ENCODE data around the gene PCLO. TPM values are rescaled to one million over a fixed set of nuclear protein-coding genes. Genes with fewer than 3 reads are reported as not detected.

Gene PCLO
- total RNA-seq, 2 donors from 2014 or later: 3.2 to 4.2 TPM

GRCh38 chr7:82805527-82805960 is 357.1 kb downstream of the PCLO start:
- Histone ChIP-seq H3K9me3 (ENCODE audit: control insufficient read depth, low read length) (no peaks in the 10 kb centered on the region), H3K9ac (ENCODE audit: extremely low read depth, low read length, poor library complexity, severe bottlenecking) (no peak overlapping the region), H3K4me1 (ENCODE audit: control insufficient read depth, insufficient read depth, low read length) (no peaks in the 10 kb centered on the region), H3K4me3 (ENCODE audit: low read length) (no peak overlapping the region), H3K27me3 (ENCODE audit: control insufficient read depth, insufficient read depth, low read length, poor library complexity, severe bottlenecking) (no peaks in the 10 kb centered on the region), H3K36me3 (ENCODE audit: control insufficient read depth, insufficient read depth, low read length) (no peaks in the 10 kb centered on the region), H3K27ac (ENCODE audit: low read depth, low read length) (no peak overlapping the region)
- Mint-ChIP-seq H3K36me3 (ENCODE audit: low read depth) (no peaks in the 10 kb centered on the region), H3K4me1 (peaks cover 2% of the 10 kb centered on the region), H3K9me3 (no peaks in the 10 kb centered on the region), H3K27ac (no peak overlapping the region), H3K27me3 (ENCODE audit: insufficient read depth) (no peaks in the 10 kb centered on the region), H3K4me3 (no peak overlapping the region)
- no peak for DNase-seq
- whole genome bisulfite sequencing, 2 experiments (ENCODE audit: insufficient coverage in 1 of 2, insufficient read length in 1 of 2): 72% methylated on average over 5 of the region's 5 CpGs; no CpG with 5 or more reads in 1 of the 2 experiments
- TF ChIP-seq CTCF (conservative IDR thresholded peaks at IDR 0.05): no peak

DNA sequence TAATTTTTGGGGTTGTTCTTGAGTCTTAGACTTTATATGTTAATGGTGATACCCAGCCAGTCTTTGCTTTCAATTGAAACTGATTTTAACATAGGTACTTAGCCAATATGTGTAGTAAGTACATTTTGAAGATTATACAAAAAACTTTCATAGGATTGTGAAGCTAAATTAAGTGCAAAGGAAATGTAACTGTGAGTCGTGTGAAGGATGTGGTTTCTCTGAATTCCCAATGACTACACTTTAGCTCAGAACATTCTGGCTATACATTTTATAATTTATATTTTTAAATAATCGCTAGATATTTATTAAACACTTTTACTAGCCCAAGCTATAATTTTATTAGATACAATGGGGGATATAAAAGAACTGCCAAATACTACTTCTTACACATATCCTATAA is 359.3 kb downstream of the PCLO start:
- Mint-ChIP-seq H3K36me3 (ENCODE audit: low read depth) (no peaks in the 10 kb centered on the region), H3K4me3 (no peak overlapping the region), H3K4me1 (peaks cover 2% of the 10 kb centered on the region), H3K27ac (no peak overlapping the region), H3K27me3 (ENCODE audit: insufficient read depth) (no peaks in the 10 kb centered on the region), H3K9me3 (no peaks in the 10 kb centered on the region)
- Histone ChIP-seq H3K27ac (ENCODE audit: low read depth, low read length) (no peak overlapping the region), H3K9me3 (ENCODE audit: control insufficient read depth, low read length) (no peaks in the 10 kb centered on the region), H3K4me3 (ENCODE audit: low read length) (no peak overlapping the region), H3K36me3 (ENCODE audit: control insufficient read depth, insufficient read depth, low read length) (no peaks in the 10 kb centered on the region), H3K4me1 (ENCODE audit: control insufficient read depth, insufficient read depth, low read length) (no peaks in the 10 kb centered on the region), H3K27me3 (ENCODE audit: control insufficient read depth, insufficient read depth, low read length, poor library complexity, severe bottlenecking) (no peaks in the 10 kb centered on the region), H3K9ac (ENCODE audit: extremely low read depth, low read length, poor library complexity, severe bottlenecking) (no peak overlapping the region)
- DNase-seq: no peak
- TF ChIP-seq CTCF (conservative IDR thresholded peaks at IDR 0.05): no peak
- 100% methylated on average over 1 of the region's 2 CpGs; no CpG with 5 or more reads in 1 of the 2 experiments for WGBS, 2 experiments (ENCODE audit: insufficient coverage in 1 of 2, insufficient read length in 1 of 2)

GRCh38 chr7:82789883-82790609 is 372.6 kb downstream of the PCLO start:
- no peaks in the 10 kb centered on the region for H3K36me3 ChIP-seq (ENCODE audit: control insufficient read depth, insufficient read depth, low read length)
- H3K9me3 Mint-ChIP-seq: peaks cover 4% of the 10 kb centered on the region
- no peak for DNase-seq
- H3K27me3 ChIP-seq (ENCODE audit: control insufficient read depth, insufficient read depth, low read length, poor library complexity, severe bottlenecking): no peaks in the 10 kb centered on the region
- no peaks in the 10 kb centered on the region for H3K27me3 Mint-ChIP-seq (ENCODE audit: insufficient read depth)
- no peaks in the 10 kb centered on the region for H3K36me3 Mint-ChIP-seq (ENCODE audit: low read depth)
- H3K4me3 ChIP-seq (ENCODE audit: low read length): no peak overlapping the region
- peaks cover 12% of the 10 kb centered on the region for H3K4me1 Mint-ChIP-seq
- no peaks in the 10 kb centered on the region for H3K9me3 ChIP-seq (ENCODE audit: control insufficient read depth, low read length)
- no peak for TF ChIP-seq CTCF (conservative IDR thresholded peaks at IDR 0.05)
- no peaks in the 10 kb centered on the region for H3K4me1 ChIP-seq (ENCODE audit: control insufficient read depth, insufficient read depth, low read length)
- H3K27ac ChIP-seq (ENCODE audit: low read depth, low read length): no peak overlapping the region
- H3K27ac Mint-ChIP-seq: no peak overlapping the region
- H3K4me3 Mint-ChIP-seq: no peak overlapping the region
- no peak overlapping the region for H3K9ac ChIP-seq (ENCODE audit: extremely low read depth, low read length, poor library complexity, severe bottlenecking)
- 65 to 69% methylated on average over 4 to 5 of the region's 5 CpGs for WGBS, 2 experiments (ENCODE audit: insufficient coverage in 1 of 2, insufficient read length in 1 of 2)
